Measurements from ENCODE around the gene CNTNAP2. TPM values are rescaled to one million over a fixed set of nuclear protein-coding genes. Genes with fewer than 3 reads are reported as not detected.

CNTNAP2 gene
- total and polyA plus RNA-seq, 9 of the 15 experiments (the other 6 are each of a cell fraction or from before 2014, with no cell fraction given) = 0.04 to 0.62 (median 0.09) TPM; not detected in 4

- H3K9ac ChIP-seq (ENCODE audit: insufficient read depth in 1 of 2, low read depth in 2 of 2, low read length in 2 of 2) = no peak overlapping the region
- H3K27ac ChIP-seq (ENCODE audit: extremely low read depth, low read depth, low read length) = no peak overlapping the region
- H3K9me3 ChIP-seq (replicated peaks; ENCODE audit: control insufficient read depth, insufficient read depth, low read depth, low read length) = no peaks in the 10 kb centered on the region; the same call in 1 of the 2 replicates
- H3K4me3 ChIP-seq = no peak overlapping the region
- ChIA-PET CTCF (ENCODE audit: low intra/inter-chr PET ratio) (no interaction called here), POLR2A (no interaction called here)
- TF ChIP-seq ATF4 (CRISPR knock-in tag; IDR thresholded peaks at IDR 0.05) = no peak
- no peak for TF ChIP-seq DACH1 (IDR thresholded peaks at IDR 0.05; ENCODE audit: partially characterized antibody)
- no peak for TF ChIP-seq BDP1 (IDR thresholded peaks at IDR 0.05; ENCODE audit: insufficient read depth, insufficient read length)
- TF ChIP-seq, protein P1, sequence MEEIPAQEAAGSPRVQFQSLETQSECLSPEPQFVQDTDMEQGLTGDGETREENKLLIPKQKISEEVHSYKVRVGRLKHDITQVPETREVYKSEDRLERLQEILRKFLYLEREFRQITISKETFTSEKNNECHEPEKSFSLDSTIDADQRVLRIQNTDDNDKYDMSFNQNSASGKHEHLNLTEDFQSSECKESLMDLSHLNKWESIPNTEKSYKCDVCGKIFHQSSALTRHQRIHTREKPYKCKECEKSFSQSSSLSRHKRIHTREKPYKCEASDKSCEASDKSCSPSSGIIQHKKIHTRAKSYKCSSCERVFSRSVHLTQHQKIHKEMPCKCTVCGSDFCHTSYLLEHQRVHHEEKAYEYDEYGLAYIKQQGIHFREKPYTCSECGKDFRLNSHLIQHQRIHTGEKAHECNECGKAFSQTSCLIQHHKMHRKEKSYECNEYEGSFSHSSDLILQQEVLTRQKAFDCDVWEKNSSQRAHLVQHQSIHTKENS (CRISPR knock-in tag; IDR thresholded peaks at IDR 0.05) = no peak
- no peak for TF ChIP-seq ZBTB2 (IDR thresholded peaks at IDR 0.05)
- no peak for TF ChIP-seq SP1 (CRISPR knock-in tag; IDR thresholded peaks at IDR 0.05)
- TF ChIP-seq NFE2 (IDR thresholded peaks at IDR 0.05; ENCODE audit: low read depth) = no peak
- TF ChIP-seq ZNF444 (CRISPR knock-in tag; IDR thresholded peaks at IDR 0.05) = no peak
- TF ChIP-seq SIN3B (IDR thresholded peaks at IDR 0.05; ENCODE audit: low read depth) = no peak
- TF ChIP-seq HNRNPH1 (optimal IDR thresholded peaks at IDR 0.05; ENCODE audit: low read depth, low read length) = no peak
- no peak for TF ChIP-seq U2AF2 (optimal IDR thresholded peaks at IDR 0.05; ENCODE audit: low read depth, low read length)
- no peak for TF ChIP-seq ZNF584 (CRISPR knock-in tag; IDR thresholded peaks at IDR 0.05; ENCODE audit: low read depth)
- no TSS peak for BruUV-seq (replicated peaks)
- WGBS (ENCODE audit: insufficient coverage, low coverage, missing lambda C conversion rate) = 0% methylated on average over 1 of the region's 1 CpG
- H3K4me1 ChIP-seq (replicated peaks in 1 of 2; ENCODE audit: control insufficient read depth in 2 of 2, insufficient read depth in 2 of 2, low read length in 2 of 2) = no peaks in the 10 kb centered on the region
- no peaks in the 10 kb centered on the region for H3K79me2 ChIP-seq (ENCODE audit: control insufficient read depth, insufficient read depth, low read length)
- no peak overlapping the region for H3K4me2 ChIP-seq (ENCODE audit: insufficient read depth, low read length)
- H3K36me3 ChIP-seq (ENCODE audit: control insufficient read depth, insufficient read depth, low read length) = no peaks in the 10 kb centered on the region
- no peak for ATAC-seq
- no peak overlapping the region for H2AFZ ChIP-seq (ENCODE audit: low read depth, low read length)
- no peak for FAIRE-seq
- H4K20me1 ChIP-seq (replicated peaks; ENCODE audit: control insufficient read depth, insufficient read depth, low read length) = no peaks in the 10 kb centered on the region
- H3K27me3 ChIP-seq (ENCODE audit: control insufficient read depth in 2 of 2, insufficient read depth in 2 of 2, low read length in 2 of 2) = no peaks in the 10 kb centered on the region
- in situ Hi-C loops (cut with MboI) (no loop called here), intact Hi-C loops (cut with micrococcal nuclease) (no loop called here)
- no peaks in the 10 kb centered on the region for H3K9me1 ChIP-seq (ENCODE audit: control insufficient read depth, insufficient read depth, low read length)
- DNase-seq (ENCODE audit: extremely low read depth in 1 of 4, low spot score in 3 of 4) = no peak
These were observed 432.2 kb downstream of the CNTNAP2 start for GRCh38 chr7:146548816-146549215.
